Breast epithelium (tissue), 3 donors: Measurements from ENCODE around the gene MTCL1.

Experiments
- POLR2A ChIP-seq: fragments of 450-650 bp; IDR thresholded peaks from one replicate; pipeline ENCODE4 v1.6.1; 2016; ENCODE audit warnings: antibody characterized with exemption, mild to moderate bottlenecking, moderate library complexity
- TF ChIP-seq, protein P1 (sequence below), 3 donors: fragments of 450-650 bp; IDR thresholded peaks; one replicate each; pipeline ENCODE4 v1.5.1; 2016 to 2017; ENCODE audit warnings: antibody characterized with exemption in 3 of 3, mild to moderate bottlenecking in 3 of 3, moderate library complexity in 3 of 3

DNA sequence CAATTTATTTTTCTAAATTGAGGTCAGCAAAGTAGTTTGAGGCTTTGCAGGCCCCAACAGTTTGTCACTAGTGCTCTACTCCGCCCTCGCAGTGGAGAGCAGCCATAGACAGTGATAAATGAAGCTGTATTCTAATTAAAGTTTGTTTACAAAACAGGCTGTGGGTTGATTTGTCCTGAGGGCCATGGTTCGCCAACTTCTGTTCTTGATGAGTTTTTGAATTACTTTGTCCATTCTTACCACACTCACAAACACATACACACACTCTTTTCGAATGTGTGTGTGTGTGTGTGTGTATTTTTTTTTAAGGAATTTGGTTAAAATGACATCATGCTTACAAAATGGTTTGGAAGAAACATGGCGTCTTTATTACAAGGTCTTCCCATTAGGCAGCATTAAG is 68.6 kb downstream of the MTCL1 start:
- TF ChIP-seq, protein P1, sequence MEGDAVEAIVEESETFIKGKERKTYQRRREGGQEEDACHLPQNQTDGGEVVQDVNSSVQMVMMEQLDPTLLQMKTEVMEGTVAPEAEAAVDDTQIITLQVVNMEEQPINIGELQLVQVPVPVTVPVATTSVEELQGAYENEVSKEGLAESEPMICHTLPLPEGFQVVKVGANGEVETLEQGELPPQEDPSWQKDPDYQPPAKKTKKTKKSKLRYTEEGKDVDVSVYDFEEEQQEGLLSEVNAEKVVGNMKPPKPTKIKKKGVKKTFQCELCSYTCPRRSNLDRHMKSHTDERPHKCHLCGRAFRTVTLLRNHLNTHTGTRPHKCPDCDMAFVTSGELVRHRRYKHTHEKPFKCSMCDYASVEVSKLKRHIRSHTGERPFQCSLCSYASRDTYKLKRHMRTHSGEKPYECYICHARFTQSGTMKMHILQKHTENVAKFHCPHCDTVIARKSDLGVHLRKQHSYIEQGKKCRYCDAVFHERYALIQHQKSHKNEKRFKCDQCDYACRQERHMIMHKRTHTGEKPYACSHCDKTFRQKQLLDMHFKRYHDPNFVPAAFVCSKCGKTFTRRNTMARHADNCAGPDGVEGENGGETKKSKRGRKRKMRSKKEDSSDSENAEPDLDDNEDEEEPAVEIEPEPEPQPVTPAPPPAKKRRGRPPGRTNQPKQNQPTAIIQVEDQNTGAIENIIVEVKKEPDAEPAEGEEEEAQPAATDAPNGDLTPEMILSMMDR (IDR thresholded peaks at IDR 0.05): no peak
- TF ChIP-seq POLR2A: no peak
